ENCODE measurements around the gene EIF3C.
"Not testable (repeated sequence)": the region's sequence is repeated elsewhere in the genome, so short reads cannot be mapped to it uniquely, and the experiment has no call there.

GRCh38 chr16:28700349-28700748, 10.9 kb upstream of the EIF3C start:
- TF ChIP-seq, protein P1, sequence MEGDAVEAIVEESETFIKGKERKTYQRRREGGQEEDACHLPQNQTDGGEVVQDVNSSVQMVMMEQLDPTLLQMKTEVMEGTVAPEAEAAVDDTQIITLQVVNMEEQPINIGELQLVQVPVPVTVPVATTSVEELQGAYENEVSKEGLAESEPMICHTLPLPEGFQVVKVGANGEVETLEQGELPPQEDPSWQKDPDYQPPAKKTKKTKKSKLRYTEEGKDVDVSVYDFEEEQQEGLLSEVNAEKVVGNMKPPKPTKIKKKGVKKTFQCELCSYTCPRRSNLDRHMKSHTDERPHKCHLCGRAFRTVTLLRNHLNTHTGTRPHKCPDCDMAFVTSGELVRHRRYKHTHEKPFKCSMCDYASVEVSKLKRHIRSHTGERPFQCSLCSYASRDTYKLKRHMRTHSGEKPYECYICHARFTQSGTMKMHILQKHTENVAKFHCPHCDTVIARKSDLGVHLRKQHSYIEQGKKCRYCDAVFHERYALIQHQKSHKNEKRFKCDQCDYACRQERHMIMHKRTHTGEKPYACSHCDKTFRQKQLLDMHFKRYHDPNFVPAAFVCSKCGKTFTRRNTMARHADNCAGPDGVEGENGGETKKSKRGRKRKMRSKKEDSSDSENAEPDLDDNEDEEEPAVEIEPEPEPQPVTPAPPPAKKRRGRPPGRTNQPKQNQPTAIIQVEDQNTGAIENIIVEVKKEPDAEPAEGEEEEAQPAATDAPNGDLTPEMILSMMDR (conservative IDR thresholded peaks at IDR 0.05 in 1 of 2, IDR thresholded peaks at IDR 0.05 in 1 of 2; ENCODE audit: low read depth in 1 of 2, low read length in 2 of 2) = not testable (repeated sequence)
- TF ChIP-seq EZH2 (IDR thresholded peaks at IDR 0.05; ENCODE audit: low read length, missing control alignments) = not testable (repeated sequence)
